Measurements from ENCODE around the gene C22orf39.

Gene C22orf39

GRCh38 chr22:19396561-19396933, 51.0 kb downstream of the C22orf39 start:
- DNase-seq (ENCODE audit: low read depth): no peak
- TF ChIP-seq, protein P1, sequence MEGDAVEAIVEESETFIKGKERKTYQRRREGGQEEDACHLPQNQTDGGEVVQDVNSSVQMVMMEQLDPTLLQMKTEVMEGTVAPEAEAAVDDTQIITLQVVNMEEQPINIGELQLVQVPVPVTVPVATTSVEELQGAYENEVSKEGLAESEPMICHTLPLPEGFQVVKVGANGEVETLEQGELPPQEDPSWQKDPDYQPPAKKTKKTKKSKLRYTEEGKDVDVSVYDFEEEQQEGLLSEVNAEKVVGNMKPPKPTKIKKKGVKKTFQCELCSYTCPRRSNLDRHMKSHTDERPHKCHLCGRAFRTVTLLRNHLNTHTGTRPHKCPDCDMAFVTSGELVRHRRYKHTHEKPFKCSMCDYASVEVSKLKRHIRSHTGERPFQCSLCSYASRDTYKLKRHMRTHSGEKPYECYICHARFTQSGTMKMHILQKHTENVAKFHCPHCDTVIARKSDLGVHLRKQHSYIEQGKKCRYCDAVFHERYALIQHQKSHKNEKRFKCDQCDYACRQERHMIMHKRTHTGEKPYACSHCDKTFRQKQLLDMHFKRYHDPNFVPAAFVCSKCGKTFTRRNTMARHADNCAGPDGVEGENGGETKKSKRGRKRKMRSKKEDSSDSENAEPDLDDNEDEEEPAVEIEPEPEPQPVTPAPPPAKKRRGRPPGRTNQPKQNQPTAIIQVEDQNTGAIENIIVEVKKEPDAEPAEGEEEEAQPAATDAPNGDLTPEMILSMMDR (IDR thresholded peaks at IDR 0.05; ENCODE audit: control insufficient read depth, insufficient read depth, low read depth, low read length, missing control alignments): no peak
- no peak overlapping the region for H3K4me3 ChIP-seq (ENCODE audit: control insufficient read depth, low read depth, low read length)

GRCh38 chr22:19395276-19395675, 52.2 kb downstream of the C22orf39 start:
- H3K4me3 ChIP-seq (ENCODE audit: control insufficient read depth, low read depth, low read length): no peak overlapping the region
- DNase-seq (ENCODE audit: low read depth): no peak
- TF ChIP-seq, protein P1 (IDR thresholded peaks at IDR 0.05; ENCODE audit: control insufficient read depth, insufficient read depth, low read depth, low read length, missing control alignments): no peak

DNA sequence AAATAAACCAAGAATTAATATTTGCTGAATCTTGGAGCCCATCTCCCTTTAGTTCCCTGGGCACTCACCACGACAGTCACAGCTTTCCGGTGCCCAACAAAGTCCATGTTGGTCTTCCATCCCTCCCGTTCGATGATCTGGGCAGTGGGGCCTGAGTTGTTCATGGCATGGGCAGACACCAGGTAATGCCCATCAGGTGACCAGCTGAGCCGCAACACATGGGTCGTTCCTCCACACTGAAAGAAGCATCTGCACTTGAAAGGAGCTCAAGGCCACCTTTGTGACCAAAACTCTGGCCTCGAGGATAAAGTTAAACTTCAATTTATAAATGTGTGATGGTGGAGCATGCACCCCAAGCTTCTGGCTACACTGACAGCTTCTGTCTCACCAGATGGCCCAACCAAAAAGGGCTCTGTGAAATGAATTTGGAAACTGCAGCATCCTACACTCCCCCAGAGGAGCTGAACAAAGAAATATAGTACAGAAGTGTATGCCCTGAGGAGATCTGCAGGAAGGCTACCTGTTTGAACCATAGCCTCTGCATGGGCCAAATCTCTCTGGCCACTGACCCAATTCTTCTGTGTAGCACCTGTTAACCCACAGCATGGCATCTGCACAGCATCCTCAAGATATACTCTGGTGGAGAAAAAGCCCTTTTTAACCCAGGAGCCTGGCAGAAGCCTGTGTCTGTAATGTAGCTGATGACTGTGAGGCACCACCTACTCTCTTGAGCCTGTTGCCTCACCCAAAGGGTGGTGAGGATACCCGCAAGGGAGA, 53.0 kb downstream of the C22orf39 start:
- no peak overlapping the region for H3K4me3 ChIP-seq (ENCODE audit: control insufficient read depth, low read depth, low read length)
- DNase-seq (ENCODE audit: low read depth): no peak
- TF ChIP-seq, protein P1 (IDR thresholded peaks at IDR 0.05; ENCODE audit: control insufficient read depth, insufficient read depth, low read depth, low read length, missing control alignments): no peak

GRCh38 chr22:19393704-19394103, 53.8 kb downstream of the C22orf39 start:
- DNase-seq (ENCODE audit: low read depth): no peak
- TF ChIP-seq, protein P1 (IDR thresholded peaks at IDR 0.05; ENCODE audit: control insufficient read depth, insufficient read depth, low read depth, low read length, missing control alignments): no peak
- no peak overlapping the region for H3K4me3 ChIP-seq (ENCODE audit: control insufficient read depth, low read depth, low read length)
